OCI-LY3 (cell line): ENCODE data around the gene EPHA10.

Source experiments
- H2AFZ ChIP-seq: fragments of 200-600, 300-600 bp; shearing (Covaris generic); 2 replicates; pipeline ENCODE4 v1.6.0; 2014; ENCODE audit warnings: antibody characterized with exemption, low read depth, low read length
- H3K27ac ChIP-seq: fragments of 200-600, 300-600 bp; sonication (generic); 2 replicates; pipeline ENCODE4 v1.5.1; 2014; ENCODE audit warnings: mild to moderate bottlenecking, low read length, moderate library complexity, mixed read lengths
- H3K27me3 ChIP-seq: fragments of 200-600, 300-600 bp; sonication (generic); 2 replicates; pipeline ENCODE4 v1.6.1; 2014; ENCODE audit warnings: low read depth, low read length, mixed read lengths
- H3K36me3 ChIP-seq: fragments of 200-600, 300-600 bp; sonication (generic); replicated peaks from 2 replicates; pipeline ENCODE3; 2014; ENCODE audit warnings: low read depth, low read length, mixed read lengths
- H3K4me1 ChIP-seq: fragments of 300-600, 200-600 bp; sonication (generic); 2 replicates; pipeline ENCODE4 v1.6.1; 2014; ENCODE audit warnings: low read length, mixed read lengths
- H3K4me2 ChIP-seq: fragments of 200-600, 300-600 bp; sonication (generic); 2 replicates; pipeline ENCODE4 v1.6.1; 2014; ENCODE audit warnings: low read length, mixed read lengths
- H3K4me3 ChIP-seq: fragments of 300-600, 200-600 bp; sonication (generic); 2 replicates; pipeline ENCODE4 v1.5.1; 2014; ENCODE audit warnings: antibody characterized with exemption, mild to moderate bottlenecking, low read length, moderate library complexity
- H3K79me2 ChIP-seq: fragments of 300-600, 200-600 bp; shearing (Covaris generic); 2 replicates; pipeline ENCODE4 v1.6.1; 2014; ENCODE audit warnings: mild to moderate bottlenecking, low read length, mixed read lengths
- H3K9ac ChIP-seq: fragments of 300-600, 200-600 bp; shearing (Covaris generic); 2 replicates; pipeline ENCODE4 v1.6.0; 2014; ENCODE audit warnings: mild to moderate bottlenecking, low read length, moderate library complexity
- H3K9me3 ChIP-seq: fragments of 200-600, 300-600 bp; shearing (Covaris generic); 2 replicates; pipeline ENCODE4 v1.6.1; 2014; ENCODE audit warnings: low read length, mixed read lengths; ENCODE audit not compliant: insufficient read depth
- H4K20me1 ChIP-seq: fragments of 200-600, 300-600 bp; sonication (generic); 2 replicates; pipeline ENCODE4 v1.6.1; 2016; ENCODE audit warnings: low read length, mixed read lengths; ENCODE audit not compliant: insufficient read depth
- EZH2phosphoT487 ChIP-seq: fragments of 200-600 bp; shearing (Covaris generic); IDR thresholded peaks from 2 replicates; pipeline ENCODE4 v1.6.1; 2018; ENCODE audit warnings: antibody characterized with exemption, mixed run types, low read depth
- TF ChIP-seq, protein P1 (sequence below): fragments of 200-600, 300-600 bp; sonication (generic); IDR thresholded peaks from 2 replicates; pipeline ENCODE4 v1.5.1; 2014; ENCODE audit warnings: antibody characterized with exemption, low read length, low read depth

Gene EPHA10

DNA sequence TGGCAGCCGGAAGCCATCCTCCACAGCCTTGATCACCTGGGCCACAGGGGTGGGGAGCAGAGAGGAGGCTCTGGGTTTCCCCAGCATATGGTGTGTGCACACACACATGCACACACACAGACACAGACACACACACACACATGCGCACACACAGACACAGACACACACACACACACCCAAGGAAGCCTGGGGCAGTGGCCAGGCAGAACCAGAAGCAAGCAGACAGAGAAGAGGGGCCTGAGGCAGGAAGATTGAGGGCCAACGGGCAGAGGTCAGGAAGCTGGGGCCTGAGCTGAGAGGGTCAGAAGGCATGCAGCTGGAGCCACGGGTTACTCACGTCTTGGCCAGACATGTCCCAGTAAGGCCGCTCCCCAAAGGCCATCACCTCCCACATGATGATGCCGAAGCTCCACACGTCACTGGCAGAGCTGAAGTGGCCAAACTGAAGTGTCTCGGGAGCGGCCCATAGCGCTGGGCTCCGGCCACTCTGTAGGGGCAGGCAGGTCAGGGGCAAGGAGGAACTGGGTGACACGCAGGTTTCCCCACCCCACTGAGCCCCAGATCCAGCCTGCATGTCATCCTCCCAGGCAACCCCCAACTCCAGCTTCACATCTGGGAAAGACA, 45.2 kb downstream of the EPHA10 start:
- no peak overlapping the region for H2AFZ ChIP-seq
- H3K79me2 ChIP-seq = no peaks in the 10 kb centered on the region
- no peak for TF ChIP-seq EZH2phosphoT487
- TF ChIP-seq, protein P1, sequence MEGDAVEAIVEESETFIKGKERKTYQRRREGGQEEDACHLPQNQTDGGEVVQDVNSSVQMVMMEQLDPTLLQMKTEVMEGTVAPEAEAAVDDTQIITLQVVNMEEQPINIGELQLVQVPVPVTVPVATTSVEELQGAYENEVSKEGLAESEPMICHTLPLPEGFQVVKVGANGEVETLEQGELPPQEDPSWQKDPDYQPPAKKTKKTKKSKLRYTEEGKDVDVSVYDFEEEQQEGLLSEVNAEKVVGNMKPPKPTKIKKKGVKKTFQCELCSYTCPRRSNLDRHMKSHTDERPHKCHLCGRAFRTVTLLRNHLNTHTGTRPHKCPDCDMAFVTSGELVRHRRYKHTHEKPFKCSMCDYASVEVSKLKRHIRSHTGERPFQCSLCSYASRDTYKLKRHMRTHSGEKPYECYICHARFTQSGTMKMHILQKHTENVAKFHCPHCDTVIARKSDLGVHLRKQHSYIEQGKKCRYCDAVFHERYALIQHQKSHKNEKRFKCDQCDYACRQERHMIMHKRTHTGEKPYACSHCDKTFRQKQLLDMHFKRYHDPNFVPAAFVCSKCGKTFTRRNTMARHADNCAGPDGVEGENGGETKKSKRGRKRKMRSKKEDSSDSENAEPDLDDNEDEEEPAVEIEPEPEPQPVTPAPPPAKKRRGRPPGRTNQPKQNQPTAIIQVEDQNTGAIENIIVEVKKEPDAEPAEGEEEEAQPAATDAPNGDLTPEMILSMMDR = no peak
- H4K20me1 ChIP-seq = no peaks in the 10 kb centered on the region
- no peaks in the 10 kb centered on the region for H3K27me3 ChIP-seq
- no peak overlapping the region for H3K9ac ChIP-seq
- no peak overlapping the region for H3K4me3 ChIP-seq
- no peaks in the 10 kb centered on the region for H3K36me3 ChIP-seq
- H3K9me3 ChIP-seq = no peaks in the 10 kb centered on the region
- peaks cover 3% of the 10 kb centered on the region; the same call in 1 of the 2 replicates for H3K4me1 ChIP-seq
- H3K4me2 ChIP-seq = no peak overlapping the region
- H3K27ac ChIP-seq = no peak overlapping the region

DNA sequence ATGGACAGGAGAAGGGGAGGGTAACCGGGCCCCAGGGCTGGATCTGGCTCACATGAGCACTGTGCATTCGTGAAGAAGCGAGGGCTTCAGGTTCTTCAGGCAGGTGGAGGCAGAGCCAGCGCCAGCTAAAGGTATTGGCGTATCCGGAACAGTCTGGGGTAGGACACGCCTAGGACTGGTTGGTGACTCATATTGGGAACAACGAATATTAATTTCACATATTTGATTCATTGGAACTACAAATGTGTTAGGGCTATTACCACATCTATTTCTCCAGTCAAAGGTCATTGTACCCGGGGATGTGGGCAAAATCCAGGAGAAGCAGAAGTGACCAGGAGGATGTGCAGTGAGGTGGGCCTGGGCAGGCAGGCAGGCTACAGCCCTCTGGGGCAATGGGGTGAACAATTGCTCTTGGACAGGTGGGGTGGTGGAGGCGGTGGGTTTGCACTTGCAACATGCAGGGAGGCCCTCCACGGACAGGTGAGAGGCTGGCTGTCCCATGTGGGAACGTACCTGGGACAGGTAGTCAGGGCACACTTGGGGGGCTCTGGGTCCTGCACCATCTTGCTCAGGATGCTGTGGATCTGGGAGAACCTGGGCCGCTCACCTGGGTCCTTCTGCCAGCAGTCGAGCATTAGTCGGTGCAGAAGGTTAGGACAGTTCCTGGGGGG, 45.9 kb downstream of the EPHA10 start:
- no peaks in the 10 kb centered on the region for H3K27me3 ChIP-seq
- no peaks in the 10 kb centered on the region for H3K79me2 ChIP-seq
- no peak overlapping the region for H2AFZ ChIP-seq
- no peak overlapping the region for H3K4me3 ChIP-seq
- H3K27ac ChIP-seq = no peak overlapping the region
- H3K4me1 ChIP-seq = peaks cover 3% of the 10 kb centered on the region; the same call in 1 of the 2 replicates
- H4K20me1 ChIP-seq = no peaks in the 10 kb centered on the region
- H3K9me3 ChIP-seq = no peaks in the 10 kb centered on the region
- H3K4me2 ChIP-seq = no peak overlapping the region
- no peaks in the 10 kb centered on the region for H3K36me3 ChIP-seq
- no peak overlapping the region for H3K9ac ChIP-seq
- TF ChIP-seq, protein P1 = no peak
- no peak for TF ChIP-seq EZH2phosphoT487

DNA sequence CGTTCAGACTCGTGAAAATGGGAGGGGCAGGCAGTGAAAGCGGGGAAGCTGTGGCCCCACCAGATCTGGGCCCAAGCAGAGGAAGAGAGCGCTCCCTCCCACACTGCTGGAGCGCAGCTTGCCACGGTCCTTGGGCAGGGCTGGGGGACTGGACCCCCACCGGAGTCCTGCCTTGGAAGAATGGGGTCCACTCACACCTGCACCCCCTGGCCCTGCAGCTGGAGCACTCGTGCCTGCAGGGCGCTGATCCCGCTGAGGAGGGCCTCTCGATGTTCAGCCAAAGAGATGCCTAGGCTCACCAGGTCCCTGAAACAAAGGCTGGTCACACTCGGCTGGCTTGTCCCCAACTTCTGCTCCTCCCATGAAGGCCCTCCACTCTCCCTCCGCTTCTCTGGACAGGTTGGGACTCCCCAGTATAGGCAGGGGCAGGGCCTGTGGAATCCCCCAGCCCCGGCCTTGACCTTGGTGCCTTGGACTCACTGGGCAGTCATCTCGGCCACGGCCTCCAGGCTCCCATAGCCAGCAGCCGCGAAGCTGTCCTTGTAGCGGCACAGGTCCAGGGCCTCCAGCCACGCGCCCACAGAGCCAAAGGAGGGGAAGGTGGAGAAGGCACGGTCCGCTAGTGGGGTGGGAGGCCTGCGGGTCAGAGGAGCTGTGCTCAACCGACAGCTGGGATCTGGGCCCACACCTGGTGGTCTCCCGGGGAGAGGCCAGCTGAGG, 46.6 kb downstream of the EPHA10 start:
- no peak for TF ChIP-seq EZH2phosphoT487
- TF ChIP-seq, protein P1 = no peak
- Histone ChIP-seq H3K4me3 (no peak overlapping the region), H3K79me2 (no peaks in the 10 kb centered on the region), H3K9me3 (no peaks in the 10 kb centered on the region), H3K36me3 (no peaks in the 10 kb centered on the region), H3K9ac (no peak overlapping the region), H2AFZ (no peak overlapping the region), H4K20me1 (no peaks in the 10 kb centered on the region), H3K4me1 (peaks cover 3% of the 10 kb centered on the region; the same call in 1 of the 2 replicates), H3K4me2 (no peak overlapping the region), H3K27me3 (no peaks in the 10 kb centered on the region), H3K27ac (no peak overlapping the region)

DNA sequence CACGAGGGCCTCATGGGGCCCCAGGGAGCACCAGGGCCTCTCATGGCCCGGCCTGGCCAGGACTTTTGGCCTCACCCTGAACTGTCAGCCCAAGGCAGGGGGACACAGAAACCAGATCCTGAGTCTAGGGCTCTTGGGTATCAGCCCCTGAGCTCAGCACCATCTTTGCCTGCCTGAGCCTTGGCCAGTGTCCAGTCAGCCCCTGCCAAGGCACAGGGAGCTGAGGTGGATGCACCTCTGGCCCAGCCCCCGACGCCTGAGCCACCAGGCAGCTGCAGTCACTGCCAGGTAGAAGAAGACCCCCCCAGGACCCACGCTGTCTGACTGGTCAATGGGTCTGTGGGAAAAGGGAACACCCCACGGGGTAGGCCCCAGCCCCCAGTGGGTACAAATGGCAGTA, 47.3 kb downstream of the EPHA10 start:
- no peak for TF ChIP-seq EZH2phosphoT487
- TF ChIP-seq, protein P1 = no peak
- Histone ChIP-seq H3K27me3 (no peaks in the 10 kb centered on the region), H3K4me3 (no peak overlapping the region), H3K79me2 (no peaks in the 10 kb centered on the region), H3K4me2 (no peak overlapping the region), H2AFZ (no peak overlapping the region), H3K9ac (no peak overlapping the region), H4K20me1 (no peaks in the 10 kb centered on the region), H3K4me1 (peaks cover 3% of the 10 kb centered on the region; the same call in 1 of the 2 replicates), H3K27ac (no peak overlapping the region), H3K9me3 (no peaks in the 10 kb centered on the region), H3K36me3 (no peaks in the 10 kb centered on the region)
